HCT116 (cell line): ENCODE measurements around the gene SLC27A1.

Experiments
- CEBPB ChIP-seq: IDR thresholded peaks from 2 replicates; pipeline ENCODE4 v1.6.1; 2012; ENCODE audit warnings: low read depth
- EZH2 ChIP-seq: fragments of 200-600 bp; sonication (generic); IDR thresholded peaks from 2 replicates; pipeline ENCODE4 v1.6.1; 2017; ENCODE audit warnings: antibody characterized with exemption, mixed run types
- EZH2phosphoT487 ChIP-seq: fragments of 200-600 bp; IDR thresholded peaks from 2 replicates; pipeline ENCODE4 v1.6.1; 2018; ENCODE audit warnings: antibody characterized with exemption, borderline replicate concordance
- JUND ChIP-seq: IDR thresholded peaks from 2 replicates; pipeline ENCODE4 v1.6.1; 2012
- POLR2A ChIP-seq: IDR thresholded peaks from 2 replicates; pipeline ENCODE4 v1.7.0; 2011; ENCODE audit warnings: borderline replicate concordance; ENCODE audit not compliant: insufficient read depth, insufficient read length; ENCODE audit errors: extremely low read depth
- RAD21 ChIP-seq: IDR thresholded peaks from 2 replicates; pipeline ENCODE4 v1.6.1; 2012; ENCODE audit warnings: low read depth, mild to moderate bottlenecking
- SIN3A ChIP-seq: IDR thresholded peaks from 2 replicates; pipeline ENCODE4 v1.6.1; 2012; ENCODE audit warnings: low read depth
- YY1 ChIP-seq: IDR thresholded peaks from 2 replicates; pipeline ENCODE4 v1.6.1; 2011; ENCODE audit warnings: low read length, low read depth, moderate library complexity, mild to moderate bottlenecking; ENCODE audit not compliant: insufficient replicate concordance; ENCODE audit errors: extremely low read depth
- TF ChIP-seq, protein P1 (sequence below), 3 experiments: fragments of 200-600 bp in 1 of 3; sonication (generic) in 1 of 3; IDR thresholded peaks in 2 of 3; conservative IDR thresholded peaks in 1 of 3; 2 replicates each; pipeline ENCODE4 v1.5.1; 2012 to 2017; ENCODE audit warnings: low read depth in 2 of 3, low read length in 2 of 3, antibody characterized with exemption in 1 of 3, borderline replicate concordance in 1 of 3, control low read depth in 1 of 3, mild to moderate bottlenecking in 1 of 3, mixed read lengths in 1 of 3, mixed run types in 1 of 3, moderate library complexity in 1 of 3; ENCODE audit not compliant: insufficient read depth in 1 of 3
- TF ChIP-seq, protein P2 (sequence below): IDR thresholded peaks from 2 replicates; pipeline ENCODE4 v1.6.1; 2012
- TF ChIP-seq, protein P3 (sequence below): IDR thresholded peaks from 2 replicates; pipeline ENCODE4 v1.6.1; 2011; ENCODE audit warnings: mild to moderate bottlenecking, low read length, moderate library complexity; ENCODE audit not compliant: insufficient replicate concordance; ENCODE audit errors: extremely low read depth

DNA sequence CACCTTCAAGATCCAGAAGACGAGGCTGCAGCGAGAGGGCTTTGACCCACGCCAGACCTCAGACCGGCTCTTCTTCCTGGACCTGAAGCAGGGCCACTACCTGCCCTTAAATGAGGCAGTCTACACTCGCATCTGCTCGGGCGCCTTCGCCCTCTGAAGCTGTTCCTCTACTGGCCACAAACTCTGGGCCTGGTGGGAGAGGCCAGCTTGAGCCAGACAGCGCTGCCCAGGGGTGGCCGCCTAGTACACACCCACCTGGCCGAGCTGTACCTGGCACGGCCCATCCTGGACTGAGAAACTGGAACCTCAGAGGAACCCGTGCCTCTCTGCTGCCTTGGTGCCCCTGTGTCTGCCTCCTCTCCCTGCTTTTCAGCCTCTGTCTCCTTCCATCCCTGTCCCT lies 34.1 kb downstream of the SLC27A1 start:
- TF ChIP-seq, protein P1, sequence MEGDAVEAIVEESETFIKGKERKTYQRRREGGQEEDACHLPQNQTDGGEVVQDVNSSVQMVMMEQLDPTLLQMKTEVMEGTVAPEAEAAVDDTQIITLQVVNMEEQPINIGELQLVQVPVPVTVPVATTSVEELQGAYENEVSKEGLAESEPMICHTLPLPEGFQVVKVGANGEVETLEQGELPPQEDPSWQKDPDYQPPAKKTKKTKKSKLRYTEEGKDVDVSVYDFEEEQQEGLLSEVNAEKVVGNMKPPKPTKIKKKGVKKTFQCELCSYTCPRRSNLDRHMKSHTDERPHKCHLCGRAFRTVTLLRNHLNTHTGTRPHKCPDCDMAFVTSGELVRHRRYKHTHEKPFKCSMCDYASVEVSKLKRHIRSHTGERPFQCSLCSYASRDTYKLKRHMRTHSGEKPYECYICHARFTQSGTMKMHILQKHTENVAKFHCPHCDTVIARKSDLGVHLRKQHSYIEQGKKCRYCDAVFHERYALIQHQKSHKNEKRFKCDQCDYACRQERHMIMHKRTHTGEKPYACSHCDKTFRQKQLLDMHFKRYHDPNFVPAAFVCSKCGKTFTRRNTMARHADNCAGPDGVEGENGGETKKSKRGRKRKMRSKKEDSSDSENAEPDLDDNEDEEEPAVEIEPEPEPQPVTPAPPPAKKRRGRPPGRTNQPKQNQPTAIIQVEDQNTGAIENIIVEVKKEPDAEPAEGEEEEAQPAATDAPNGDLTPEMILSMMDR (IDR thresholded peaks at IDR 0.05 in 2 of 3, conservative IDR thresholded peaks at IDR 0.05 in 1 of 3; ENCODE audit: borderline replicate concordance in 1 of 3, insufficient read depth in 1 of 3, low read depth in 2 of 3, low read length in 2 of 3), result no peak
- TF ChIP-seq JUND (no peak), EZH2 (no peak), EZH2phosphoT487 (no peak), POLR2A (no peak), RAD21 (no peak), YY1 (no peak), CEBPB (no peak), SIN3A (no peak)
- TF ChIP-seq, protein P2, sequence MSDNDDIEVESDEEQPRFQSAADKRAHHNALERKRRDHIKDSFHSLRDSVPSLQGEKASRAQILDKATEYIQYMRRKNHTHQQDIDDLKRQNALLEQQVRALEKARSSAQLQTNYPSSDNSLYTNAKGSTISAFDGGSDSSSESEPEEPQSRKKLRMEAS, result no peak
- TF ChIP-seq, protein P3, sequence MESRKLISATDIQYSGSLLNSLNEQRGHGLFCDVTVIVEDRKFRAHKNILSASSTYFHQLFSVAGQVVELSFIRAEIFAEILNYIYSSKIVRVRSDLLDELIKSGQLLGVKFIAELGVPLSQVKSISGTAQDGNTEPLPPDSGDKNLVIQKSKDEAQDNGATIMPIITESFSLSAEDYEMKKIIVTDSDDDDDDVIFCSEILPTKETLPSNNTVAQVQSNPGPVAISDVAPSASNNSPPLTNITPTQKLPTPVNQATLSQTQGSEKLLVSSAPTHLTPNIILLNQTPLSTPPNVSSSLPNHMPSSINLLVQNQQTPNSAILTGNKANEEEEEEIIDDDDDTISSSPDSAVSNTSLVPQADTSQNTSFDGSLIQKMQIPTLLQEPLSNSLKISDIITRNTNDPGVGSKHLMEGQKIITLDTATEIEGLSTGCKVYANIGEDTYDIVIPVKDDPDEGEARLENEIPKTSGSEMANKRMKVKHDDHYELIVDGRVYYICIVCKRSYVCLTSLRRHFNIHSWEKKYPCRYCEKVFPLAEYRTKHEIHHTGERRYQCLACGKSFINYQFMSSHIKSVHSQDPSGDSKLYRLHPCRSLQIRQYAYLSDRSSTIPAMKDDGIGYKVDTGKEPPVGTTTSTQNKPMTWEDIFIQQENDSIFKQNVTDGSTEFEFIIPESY, result no peak
